Stimulated activated CD8-positive, alpha-beta memory T cell treated with anti-CD3 and anti-CD28 coated beads, Interleukin-15, amount 100 ng/mL, for 48 hours (primary cell): Measurements from ENCODE around the gene C21orf91.
"Not testable (repeated sequence)": the region's sequence is repeated elsewhere in the genome, so short reads cannot be mapped to it uniquely, and the experiment has no call there.

Experiments used
- DNase-seq, 2 donors: peaks; one replicate each; pipeline ENCODE4 v3.0.0-alpha.2; 2020; ENCODE audit warnings: low read depth in 2 of 2

C21orf91 gene

DNA sequence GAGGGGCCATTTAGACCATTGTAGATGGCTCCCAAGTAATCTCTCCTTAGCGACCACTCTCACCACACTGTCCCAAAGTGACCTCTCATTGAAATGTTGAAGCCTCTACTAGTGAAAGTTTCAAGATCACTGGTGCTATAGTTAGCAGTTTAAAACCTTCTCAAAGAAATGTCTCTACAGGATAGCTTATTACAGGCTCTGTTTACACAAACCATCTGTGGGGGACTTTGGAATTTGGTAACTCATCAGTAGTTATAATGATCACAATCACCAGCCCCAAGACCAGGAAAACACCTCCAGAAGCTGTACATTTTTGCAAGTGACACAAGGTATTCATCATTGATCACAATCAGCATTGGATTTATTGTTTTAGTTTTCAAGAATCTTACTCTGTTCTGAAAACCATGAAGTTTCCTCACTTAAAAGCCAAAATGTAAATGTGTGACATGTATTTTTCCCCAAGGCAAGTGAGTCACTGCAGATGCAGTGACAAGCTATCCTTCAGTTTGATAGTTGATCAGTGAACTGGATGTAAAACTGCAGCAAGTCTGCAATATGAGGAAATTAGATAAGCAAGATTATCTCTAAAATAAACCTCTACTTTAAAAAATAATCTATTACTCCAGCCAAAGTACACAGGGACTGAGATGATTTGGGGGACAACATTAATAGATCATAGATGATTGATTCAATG is 41.9 kb downstream of the C21orf91 start:
- DNase-seq, result no peak

- peak; percentile 49 to 50 for DNase-seq
Measured at GRCh38 chr21:17775431-17776126, 43.6 kb downstream of the C21orf91 start.

GRCh38 chr21:17775021-17775420 is 44.1 kb downstream of the C21orf91 start:
- not testable (repeated sequence) for DNase-seq

- no peak for DNase-seq
Measured at GRCh38 chr21:17769447-17769845, 49.7 kb downstream of the C21orf91 start.

DNA sequence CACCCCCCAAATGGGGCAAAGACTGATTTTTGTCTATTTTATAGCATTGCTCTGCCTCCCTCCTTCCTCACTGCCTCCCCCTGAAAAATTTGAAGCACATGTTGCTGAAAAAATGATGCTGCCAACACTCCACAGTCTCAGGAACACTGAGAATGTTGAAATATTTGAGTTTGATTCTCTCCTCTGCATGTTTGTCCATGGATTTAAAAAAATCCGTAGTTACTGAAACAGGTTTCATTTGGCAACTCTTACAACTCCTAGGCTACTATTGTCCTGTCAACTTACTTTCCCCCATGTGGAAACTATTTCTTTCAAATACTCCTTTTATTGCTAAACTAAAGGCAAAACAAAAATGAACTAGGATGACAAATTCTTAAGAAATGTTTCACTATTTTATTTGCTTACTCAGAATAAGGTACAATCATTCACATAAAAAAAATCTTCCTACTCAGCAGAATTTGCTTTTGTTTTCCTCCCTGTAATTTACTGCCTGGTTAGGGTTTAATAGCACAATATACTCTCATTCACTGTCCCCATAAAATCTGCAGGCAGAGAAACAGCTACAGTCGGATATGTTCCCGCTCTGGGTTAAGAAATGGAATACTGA is 50.2 kb downstream of the C21orf91 start:
- DNase-seq, result no peak

DNA sequence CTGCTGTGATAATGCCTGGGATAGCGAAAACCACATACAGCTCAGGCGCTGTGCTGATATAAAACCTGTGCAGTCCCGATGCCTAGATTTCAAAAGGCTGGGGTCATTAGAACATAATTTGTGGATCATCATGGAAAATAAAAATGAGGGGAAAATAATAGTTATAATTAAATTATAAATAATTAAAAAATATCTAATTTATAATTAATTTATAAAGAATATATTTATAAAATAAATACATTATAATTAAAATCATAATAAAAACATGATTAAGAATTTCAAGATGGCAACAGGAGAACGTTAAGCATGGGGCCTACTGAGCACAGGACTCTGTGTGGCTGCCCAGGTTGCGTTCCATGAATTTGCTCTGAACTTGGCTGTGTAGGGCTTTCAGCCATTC is 53.9 kb downstream of the C21orf91 start:
- no peak for DNase-seq

GRCh38 chr21:17763288-17764037 is 55.7 kb downstream of the C21orf91 start:
- DNase-seq, result no peak

DNA sequence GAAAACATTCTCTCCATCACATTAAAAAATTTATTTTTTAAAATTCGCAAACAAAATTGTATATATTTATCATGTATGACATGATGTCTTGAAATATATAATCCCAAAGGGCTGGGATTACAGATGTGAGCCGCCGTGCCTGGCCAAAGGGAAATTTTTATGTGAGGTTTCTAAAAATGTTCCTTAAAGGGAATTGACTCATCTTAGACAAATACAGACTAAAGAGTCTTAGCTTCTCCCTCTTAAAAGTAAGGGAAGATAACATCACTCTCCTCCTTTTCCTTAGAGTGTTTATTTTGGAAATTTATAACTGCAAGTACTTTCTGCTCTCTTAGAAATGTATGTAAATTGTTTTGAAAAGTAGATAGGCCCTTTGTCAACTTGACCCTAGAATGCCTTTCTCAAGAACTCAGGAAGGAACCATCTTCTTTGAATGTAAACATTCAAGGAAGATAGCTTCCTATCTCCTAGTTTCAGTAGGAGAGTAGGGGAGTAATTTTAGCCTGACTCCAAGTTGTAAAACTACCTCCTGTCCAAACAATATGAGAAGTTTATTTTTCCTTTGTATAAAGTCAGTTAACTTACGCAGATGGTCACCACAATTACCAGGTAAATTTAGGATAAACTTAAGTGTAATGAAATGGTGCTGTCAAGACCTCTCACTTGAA is 59.5 kb downstream of the C21orf91 start:
- DNase-seq, result no peak

DNA sequence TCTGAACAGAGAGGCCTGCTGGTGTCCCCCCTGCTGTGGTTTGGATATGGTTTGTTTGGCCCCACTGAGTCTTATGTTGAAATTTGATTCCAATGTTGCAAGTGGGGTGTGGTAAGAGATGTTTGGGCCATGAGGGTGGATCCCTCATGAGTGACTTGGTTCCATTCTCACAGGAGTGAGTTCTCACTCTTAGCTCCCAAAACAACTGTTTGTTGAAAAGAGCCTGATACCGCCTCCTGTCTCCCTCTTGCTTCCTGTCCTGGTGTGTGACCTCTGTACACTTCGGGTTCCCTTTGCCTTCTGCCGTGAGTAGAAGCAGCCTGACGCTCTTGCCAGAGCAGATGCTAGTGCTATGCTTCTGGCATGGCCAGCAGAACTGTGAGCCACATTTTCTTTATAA is 60.5 kb downstream of the C21orf91 start:
- no peak for DNase-seq

- no peak for DNase-seq
Measured at GRCh38 chr21:17757671-17758070, 61.5 kb downstream of the C21orf91 start.

GRCh38 chr21:17753736-17754135 is 65.4 kb downstream of the C21orf91 start:
- DNase-seq, result no peak

DNA sequence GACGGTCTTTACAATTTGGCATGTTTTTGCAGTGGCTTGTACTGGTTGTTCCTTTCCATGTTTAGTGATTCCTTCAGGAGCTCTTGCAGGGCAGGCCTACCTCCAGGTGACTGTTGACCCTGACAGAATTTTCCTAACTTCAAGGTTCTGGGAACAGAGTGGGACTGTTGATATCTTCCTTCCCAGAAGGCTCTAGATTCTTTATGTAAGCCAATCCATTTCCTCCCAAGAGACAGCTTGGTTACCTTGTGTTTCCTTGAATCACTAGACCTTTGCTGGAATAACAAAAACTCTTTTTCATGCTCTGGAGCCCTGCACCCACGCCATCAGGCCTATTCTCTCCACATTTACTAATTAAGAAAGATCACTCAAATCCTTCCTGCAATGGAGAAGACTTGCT is 67.0 kb downstream of the C21orf91 start:
- DNase-seq, result no peak

GRCh38 chr21:17746920-17747319 is 72.2 kb downstream of the C21orf91 start:
- DNase-seq, result no peak

GRCh38 chr21:17745086-17745485 is 74.1 kb downstream of the C21orf91 start:
- no peak for DNase-seq

GRCh38 chr21:17742940-17743592 is 76.1 kb downstream of the C21orf91 start:
- no peak for DNase-seq

DNA sequence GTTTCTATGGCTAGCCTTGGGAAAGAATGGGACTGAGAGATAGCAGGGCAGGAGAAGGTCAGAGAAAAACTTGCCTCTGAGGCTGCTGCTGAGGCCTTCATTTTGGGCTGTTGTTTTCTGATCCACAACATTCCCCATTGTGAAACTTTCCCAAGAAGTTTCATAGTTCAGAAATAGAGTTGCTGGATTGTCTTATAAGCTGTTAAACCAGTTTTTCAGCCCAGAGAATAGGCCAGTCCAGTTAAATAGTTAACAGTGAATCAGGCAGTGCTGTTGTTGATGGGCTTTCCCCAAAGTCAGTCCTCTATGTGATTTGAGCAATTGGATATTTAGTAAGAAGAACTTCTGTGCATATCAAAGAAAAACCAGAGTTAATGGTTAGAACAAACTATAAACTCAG is 77.0 kb downstream of the C21orf91 start:
- DNase-seq, result no peak
